WTC11 (cell line): ENCODE results near the gene KCNJ16. TPM values are rescaled to one million over a fixed set of nuclear protein-coding genes. Genes with fewer than 3 reads are reported as not detected.

ENCODE experiments used
- ATAC-seq: fragments of 200-7000 bp; cut with Tn5 transposase; 2 replicates; pipeline ENCODE4 v1.10.0; 2021; ENCODE audit warnings: mild to moderate bottlenecking, moderate library complexity
- CTCF ChIA-PET: fragments of 300-600 bp; sonication (Branson Sonifier 250); formaldehyde crosslinking; loops from one replicate; lab custom pipeline; 2021; ENCODE audit warnings: antibody characterized with exemption; lab: Charles Lee
- POLR2A ChIA-PET: fragments of 350-600 bp; sonication (Branson Sonifier 250); formaldehyde crosslinking; loops from one replicate; lab custom pipeline; 2021; ENCODE audit warnings: antibody characterized with exemption; lab: Charles Lee
- DNase-seq: peaks from one replicate; pipeline ENCODE4 v3.0.0; 2021; ENCODE audit warnings: low spot score
- H3K27ac Mint-ChIP-seq: 2 replicates; pipeline ENCODE4 v1.8.0; 2021; ENCODE audit warnings: mixed read lengths
- H3K27me3 Mint-ChIP-seq: 2 replicates; pipeline ENCODE4 v1.8.0; 2021; ENCODE audit warnings: low read depth, mild to moderate bottlenecking, moderate library complexity, mixed read lengths
- H3K36me3 Mint-ChIP-seq: 2 replicates; pipeline ENCODE4 v1.8.0; 2021; ENCODE audit warnings: mixed read lengths
- H3K4me1 Mint-ChIP-seq: 2 replicates; pipeline ENCODE4 v1.8.0; 2022; ENCODE audit warnings: mixed read lengths
- H3K4me3 Mint-ChIP-seq: 2 replicates; pipeline ENCODE4 v1.8.0; 2021; ENCODE audit warnings: mild to moderate bottlenecking, moderate library complexity, mixed read lengths
- H3K9me3 Mint-ChIP-seq: 2 replicates; pipeline ENCODE4 v1.8.0; 2021; ENCODE audit warnings: mixed read lengths
- CBFB ChIP-seq: sonication (generic); formaldehyde crosslinking; IDR thresholded peaks from 2 replicates; pipeline ENCODE4 v1.8.1; 2022; ENCODE audit warnings: mild to moderate bottlenecking, low read depth, missing genetic modification reagents
- CREM ChIP-seq: sonication (generic); formaldehyde crosslinking; IDR thresholded peaks from 2 replicates; pipeline ENCODE4 v1.8.1; 2022; ENCODE audit warnings: mild to moderate bottlenecking, missing genetic modification reagents, moderate library complexity
- CTCF ChIP-seq: fragments of 200-600 bp; IDR thresholded peaks from 2 replicates; pipeline ENCODE4 v1.8.0; 2022; ENCODE audit warnings: antibody characterized with exemption
- GTF2I ChIP-seq: fragments of 250-450 bp; sonication (Bioruptor Pico); conservative IDR thresholded peaks from 2 replicates; pipeline ENCODE4 v1.4.0; 2021; ENCODE audit warnings: mild to moderate bottlenecking
- IRF1 ChIP-seq: sonication (generic); formaldehyde crosslinking; IDR thresholded peaks from 2 replicates; pipeline ENCODE4 v1.8.0; 2023; ENCODE audit warnings: missing genetic modification reagents
- IRF2 ChIP-seq: sonication (generic); formaldehyde crosslinking; IDR thresholded peaks from 2 replicates; pipeline ENCODE4 v1.8.0; 2022; ENCODE audit warnings: low read depth, missing genetic modification reagents, borderline replicate concordance
- KAT7 ChIP-seq: sonication (generic); formaldehyde crosslinking; IDR thresholded peaks from 2 replicates; pipeline ENCODE4 v1.8.1; 2023; ENCODE audit warnings: missing genetic modification reagents, mild to moderate bottlenecking, borderline replicate concordance
- MXD4 ChIP-seq: fragments of 250-450 bp; sonication (Bioruptor Pico); IDR thresholded peaks from 2 replicates; pipeline ENCODE4 v1.8.0; 2021; ENCODE audit warnings: mild to moderate bottlenecking, moderate library complexity, borderline replicate concordance
- NFE2L1 ChIP-seq: sonication (generic); formaldehyde crosslinking; IDR thresholded peaks from 2 replicates; pipeline ENCODE4 v1.8.1; 2023; ENCODE audit warnings: missing genetic modification reagents
- NR3C1 ChIP-seq: sonication (generic); formaldehyde crosslinking; conservative IDR thresholded peaks from 2 replicates; pipeline ENCODE4 v1.8.1; 2023; ENCODE audit warnings: low read depth, mild to moderate bottlenecking, missing genetic modification reagents
- RORB ChIP-seq: fragments of 250-450 bp; sonication (Bioruptor Pico); IDR thresholded peaks from 2 replicates; pipeline ENCODE4 v1.9.0; 2021; ENCODE audit warnings: mild to moderate bottlenecking
- ZNF121 ChIP-seq: sonication (generic); formaldehyde crosslinking; IDR thresholded peaks from 2 replicates; pipeline ENCODE4 v1.8.0; 2023; ENCODE audit warnings: missing genetic modification reagents
- ZNF219 ChIP-seq: sonication (generic); formaldehyde crosslinking; IDR thresholded peaks from 2 replicates; pipeline ENCODE4 v1.8.0; 2023; ENCODE audit warnings: missing genetic modification reagents, mild to moderate bottlenecking, borderline replicate concordance
- ZNF281 ChIP-seq: sonication (generic); formaldehyde crosslinking; IDR thresholded peaks from 2 replicates; pipeline ENCODE4 v1.8.0; 2023; ENCODE audit warnings: mild to moderate bottlenecking, missing genetic modification reagents
- ZNF416 ChIP-seq: fragments of 250-450 bp; sonication (Bioruptor Pico); IDR thresholded peaks from 2 replicates; pipeline ENCODE4 v1.9.0; 2021; ENCODE audit warnings: mild to moderate bottlenecking, inconsistent platforms
- ZNF532 ChIP-seq: fragments of 250-450 bp; sonication (Bioruptor Pico); IDR thresholded peaks from 2 replicates; pipeline ENCODE4 v1.9.0; 2021; ENCODE audit warnings: mild to moderate bottlenecking, borderline replicate concordance
- total RNA-seq: library from RNA; stranded (reverse); gene quantifications from 3 replicates; pipeline ENCODE4 v1.2.3, GENCODE V29; 2021

KCNJ16 gene
- total RNA-seq, 1 experiment from 2014 or later, result not detected

GRCh38 chr17:70084476-70084875 lies 9.5 kb downstream of the KCNJ16 start (continued):
- no peak for TF ChIP-seq ZNF532 (CRISPR knock-in tag)
- TF ChIP-seq ZNF121 (CRISPR knock-in tag), result no peak
- no peak for TF ChIP-seq RORB (CRISPR knock-in tag)
- no peak for TF ChIP-seq NFE2L1 (CRISPR knock-in tag)
- no peak for TF ChIP-seq IRF2 (CRISPR knock-in tag)
- TF ChIP-seq GTF2I, result no peak
- TF ChIP-seq NR3C1 (CRISPR knock-in tag), result no peak
- TF ChIP-seq ZNF281, result no peak

GRCh38 chr17:70086516-70086915 lies 11.5 kb downstream of the KCNJ16 start:
- ChIA-PET POLR2A (no interaction called here), CTCF (no interaction called here)
- H3K4me1 Mint-ChIP-seq, result 0 out of 2 replicates have a peak, but pooled peaks cover 4% of the 10 kb centered on the region
- no peaks in the 10 kb centered on the region for H3K36me3 Mint-ChIP-seq
- H3K27me3 Mint-ChIP-seq, result no peaks in the 10 kb centered on the region
- no peak for ATAC-seq
- no peak overlapping the region for H3K4me3 Mint-ChIP-seq
- DNase-seq, result no peak
- TF ChIP-seq CBFB (CRISPR knock-in tag), result no peak
- TF ChIP-seq CTCF, result no peak
- no peaks in the 10 kb centered on the region for H3K9me3 Mint-ChIP-seq
- H3K27ac Mint-ChIP-seq, result no peak overlapping the region

GRCh38 chr17:70089513-70090148 lies 14.6 kb downstream of the KCNJ16 start:
- TF ChIP-seq CREM (no peak), KAT7 (no peak), ZNF416 (CRISPR knock-in tag) (no peak), IRF1 (no peak), ZNF281 (no peak), MXD4 (CRISPR knock-in tag) (no peak), ZNF121 (CRISPR knock-in tag) (no peak), ZNF219 (no peak)
- ATAC-seq, result no peak
- H3K4me1 Mint-ChIP-seq, result 0 out of 2 replicates have a peak, but pooled peaks cover 4% of the 10 kb centered on the region
- no peak overlapping the region for H3K27ac Mint-ChIP-seq
- DNase-seq, result no peak
- no peaks in the 10 kb centered on the region for H3K27me3 Mint-ChIP-seq
- no peak overlapping the region for H3K4me3 Mint-ChIP-seq
- H3K36me3 Mint-ChIP-seq, result no peaks in the 10 kb centered on the region
- ChIA-PET POLR2A (interaction anchor here (0.6 kb wide), 1 partner anchor 1296 kb away, joined by 6 read pairs; no protein-coding TSS in a partner anchor), CTCF (no interaction called here)
- H3K9me3 Mint-ChIP-seq, result no peaks in the 10 kb centered on the region
